GM21528 (cell line): ENCODE results near the gene CTCF.

ENCODE experiments used
- ATAC-seq: cut with Tn5 transposase; IDR thresholded peaks from one replicate; pipeline ENCODE4 v1.9.1; 2021; ENCODE audit warnings: mild to moderate bottlenecking, moderate library complexity; ENCODE audit not compliant: unreplicated experiment, low FRiP score

CTCF gene

GRCh38 chr16:67580202-67580601 is 17.9 kb downstream of the CTCF start:
- ATAC-seq: no peak

DNA sequence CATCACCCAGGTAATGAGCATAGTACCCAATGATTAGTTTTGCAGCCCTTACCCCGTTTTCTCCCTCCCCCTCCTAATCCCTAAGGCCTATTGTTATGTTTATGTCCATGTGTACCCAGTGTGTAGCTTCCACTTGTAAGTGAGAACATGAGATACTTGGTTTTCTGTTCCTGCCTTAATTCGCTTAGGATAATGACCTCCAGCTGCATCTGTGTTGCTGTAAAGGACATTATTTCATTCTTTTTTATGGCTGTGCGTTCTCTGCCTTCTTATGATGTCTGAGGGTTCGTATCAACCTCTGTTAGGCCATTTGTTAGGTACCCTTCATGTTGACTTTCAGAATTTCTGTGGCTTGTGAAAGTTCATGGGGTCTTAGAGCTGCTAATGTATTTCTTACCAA is 31.0 kb downstream of the CTCF start:
- ATAC-seq: no peak

GRCh38 chr16:67593701-67594100 is 31.4 kb downstream of the CTCF start:
- no peak for ATAC-seq

GRCh38 chr16:67594256-67594915 is 32.1 kb downstream of the CTCF start:
- ATAC-seq: no peak

DNA sequence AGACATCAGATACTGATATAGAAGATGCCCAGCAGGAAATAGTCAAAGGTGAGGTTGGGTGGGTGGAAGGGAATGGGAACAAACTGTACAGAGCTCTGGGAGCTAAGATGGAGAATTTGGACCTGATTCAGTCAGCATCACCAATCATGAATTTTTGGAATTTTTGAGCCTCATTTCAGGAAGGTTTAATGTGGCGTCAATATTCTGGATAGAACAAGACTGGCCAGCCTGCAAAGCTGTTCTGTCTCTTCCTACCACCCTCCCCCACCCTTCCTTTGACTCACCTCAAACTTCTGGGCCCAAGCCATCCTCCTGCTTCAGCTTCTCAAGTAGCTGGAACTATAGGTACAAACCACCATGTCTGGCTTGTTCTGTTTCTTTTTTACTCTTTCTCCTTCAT is 32.6 kb downstream of the CTCF start:
- ATAC-seq: no peak

DNA sequence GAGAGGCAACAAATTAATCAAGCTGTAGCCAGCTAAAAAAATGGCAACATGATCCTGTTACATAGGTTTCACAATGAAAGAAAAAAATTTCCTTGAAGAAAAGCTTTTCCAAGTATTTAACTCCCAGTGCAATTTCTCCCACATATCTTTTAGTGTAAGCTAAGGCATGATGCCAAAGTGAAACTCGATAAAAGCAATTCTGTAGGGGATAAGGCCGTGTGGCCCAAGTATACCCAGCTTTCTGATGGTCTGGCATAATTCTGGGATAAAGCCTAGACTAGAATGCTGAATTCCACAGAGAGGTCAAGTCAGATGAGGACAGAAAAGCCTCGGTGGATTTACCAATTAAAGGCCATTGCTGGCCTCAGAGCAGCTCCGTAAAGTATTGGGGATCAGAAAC is 36.2 kb downstream of the CTCF start:
- ATAC-seq: no peak

- ATAC-seq: no peak
Measured at GRCh38 chr16:67605641-67606040, 43.3 kb downstream of the CTCF start.

- no peak for ATAC-seq
Measured at GRCh38 chr16:67606632-67607031, 44.3 kb downstream of the CTCF start.

GRCh38 chr16:67608364-67608763 is 46.0 kb downstream of the CTCF start:
- ATAC-seq: no peak

GRCh38 chr16:67613808-67614207 is 51.5 kb downstream of the CTCF start:
- ATAC-seq: no peak

DNA sequence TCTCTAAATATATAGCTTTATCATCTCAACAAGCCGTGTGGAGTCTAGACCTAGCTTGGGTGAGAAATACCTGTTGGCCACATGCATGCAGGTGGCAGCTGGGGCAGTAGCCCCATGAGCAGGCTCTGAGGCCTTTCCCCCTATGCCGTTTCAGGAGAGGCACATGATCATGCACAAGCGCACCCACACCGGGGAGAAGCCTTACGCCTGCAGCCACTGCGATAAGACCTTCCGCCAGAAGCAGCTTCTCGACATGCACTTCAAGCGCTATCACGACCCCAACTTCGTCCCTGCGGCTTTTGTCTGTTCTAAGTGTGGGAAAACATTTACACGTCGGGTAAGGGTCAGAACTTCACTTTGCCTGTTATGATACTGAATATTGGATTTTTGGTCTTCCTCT is 65.9 kb downstream of the CTCF start:
- no peak for ATAC-seq

GRCh38 chr16:67632415-67633172 is 70.3 kb downstream of the CTCF start:
- no peak for ATAC-seq

DNA sequence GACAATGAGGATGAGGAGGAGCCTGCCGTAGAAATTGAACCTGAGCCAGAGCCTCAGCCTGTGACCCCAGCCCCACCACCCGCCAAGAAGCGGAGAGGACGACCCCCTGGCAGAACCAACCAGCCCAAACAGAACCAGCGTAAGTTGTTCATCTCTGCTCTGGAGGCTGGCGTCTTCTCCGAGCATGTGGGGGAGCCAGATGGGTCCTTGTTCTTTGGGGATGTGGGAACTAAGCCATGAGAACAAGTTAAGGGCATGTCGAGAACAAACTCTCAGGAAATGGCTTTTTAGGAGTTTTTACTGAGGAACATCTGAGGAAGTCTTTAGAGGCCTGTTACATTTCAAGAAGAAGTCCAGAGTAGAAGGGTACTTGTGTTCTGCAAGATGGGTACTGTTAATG is 74.4 kb downstream of the CTCF start:
- no peak for ATAC-seq

DNA sequence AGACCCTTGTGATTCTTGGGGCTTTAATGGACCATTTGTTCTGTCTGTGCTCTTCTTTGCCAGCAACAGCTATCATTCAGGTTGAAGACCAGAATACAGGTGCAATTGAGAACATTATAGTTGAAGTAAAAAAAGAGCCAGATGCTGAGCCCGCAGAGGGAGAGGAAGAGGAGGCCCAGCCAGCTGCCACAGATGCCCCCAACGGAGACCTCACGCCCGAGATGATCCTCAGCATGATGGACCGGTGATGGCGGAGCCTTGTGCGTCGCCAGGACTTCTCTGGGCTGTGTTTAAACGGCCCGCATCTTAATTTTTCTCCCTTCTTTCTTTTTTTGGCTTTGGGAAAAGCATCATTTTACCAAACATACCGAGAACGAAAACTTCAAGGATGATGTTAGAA is 75.3 kb downstream of the CTCF start:
- no peak for ATAC-seq

DNA sequence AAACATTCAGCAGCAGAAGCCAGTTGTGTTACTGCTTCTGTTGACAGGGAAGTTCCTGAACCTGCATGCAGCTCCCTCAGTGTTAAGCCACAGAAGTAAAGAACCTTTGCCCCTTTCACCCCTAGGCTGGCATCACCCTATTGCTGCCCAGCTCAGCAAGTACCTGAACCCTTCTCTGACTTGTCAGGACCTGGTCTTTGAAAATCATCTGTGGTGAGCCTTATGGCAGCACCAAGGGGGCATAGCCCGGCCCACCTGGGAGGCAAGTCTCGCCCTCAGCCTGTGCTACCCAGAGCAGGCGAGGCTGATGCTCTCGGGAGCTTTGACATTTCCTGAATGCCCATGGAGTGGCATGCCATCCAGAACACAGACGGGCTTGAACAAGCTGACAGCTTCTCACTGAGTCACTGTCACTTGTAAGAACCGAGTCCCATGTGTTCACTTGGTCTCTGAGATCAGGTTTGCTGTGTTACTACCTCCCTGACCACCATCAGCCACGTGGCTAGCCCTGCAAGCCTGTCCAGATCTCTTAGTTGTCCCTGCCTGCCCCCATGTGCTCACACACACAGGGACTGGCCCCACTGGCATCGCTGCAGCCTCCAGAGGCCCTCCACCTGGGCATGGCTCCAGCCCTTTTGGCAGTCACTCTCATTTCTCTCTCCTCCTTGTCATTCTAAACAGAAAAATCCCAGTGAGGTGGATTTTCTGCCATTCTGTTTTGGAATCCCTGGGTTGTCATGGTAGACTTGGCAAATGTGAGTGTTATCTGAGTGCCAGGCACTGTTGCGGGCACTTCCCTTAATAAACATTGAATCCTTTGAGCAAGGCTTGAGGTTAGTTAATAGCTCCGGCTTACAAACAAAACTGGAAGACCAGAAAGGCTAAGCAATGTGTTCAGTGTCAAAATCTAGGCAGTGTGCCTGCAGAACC is 79.7 kb downstream of the CTCF start:
- ATAC-seq: no peak

DNA sequence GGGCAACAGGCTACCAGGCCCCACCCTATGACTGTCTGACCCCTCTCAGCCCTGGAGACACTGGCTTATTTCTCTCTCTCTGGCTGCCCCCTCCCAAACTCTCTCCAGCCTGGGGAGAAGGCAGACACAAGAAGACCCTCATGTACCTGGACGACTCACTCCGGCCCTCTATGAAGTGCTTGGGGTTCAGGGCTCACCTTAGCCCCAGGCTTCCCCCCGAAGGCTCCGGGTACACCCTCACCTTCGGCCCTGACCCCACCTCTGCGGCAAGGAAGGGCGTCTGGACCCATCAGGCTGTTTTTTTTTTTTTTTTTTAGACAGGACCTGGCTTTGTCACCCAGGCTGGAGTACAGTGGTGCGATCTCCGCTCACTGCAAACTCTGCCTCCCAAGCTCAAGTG is 81.7 kb downstream of the CTCF start:
- ATAC-seq: no peak

DNA sequence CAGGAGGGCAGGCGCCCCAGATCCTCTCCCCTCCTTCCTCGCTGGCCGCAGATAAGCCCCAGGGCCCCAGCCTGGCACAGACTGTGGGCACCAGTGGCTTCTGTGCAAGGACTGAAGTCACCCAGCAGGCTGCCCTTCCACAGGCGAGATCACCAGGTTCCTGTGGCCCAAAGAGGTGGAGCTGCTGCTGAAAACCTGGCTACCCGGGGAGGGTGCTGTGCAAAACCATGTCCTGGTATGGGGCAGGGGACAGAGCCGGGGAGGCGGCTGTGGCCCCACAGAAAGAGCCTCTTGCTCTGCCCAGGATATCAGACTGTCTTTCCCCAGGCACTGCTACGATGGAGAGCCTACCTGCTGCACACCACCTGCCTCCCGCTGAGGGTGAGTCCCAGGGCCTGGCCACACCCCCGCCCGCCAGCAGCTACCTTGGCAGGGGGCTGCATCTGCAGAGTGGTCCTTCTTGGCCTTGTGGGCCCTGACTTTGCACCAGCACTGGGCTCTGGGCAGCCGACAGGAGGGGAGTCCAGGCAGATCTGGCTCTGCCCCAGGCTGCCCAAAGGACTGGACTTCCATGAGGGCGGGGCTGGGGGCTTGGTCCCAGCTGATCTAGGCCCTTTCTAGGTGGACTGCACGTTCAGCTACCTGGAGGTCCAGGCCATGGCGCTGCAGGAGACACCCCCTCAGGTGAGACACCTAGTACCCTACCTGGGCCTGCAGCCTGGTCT is 83.2 kb downstream of the CTCF start:
- ATAC-seq: no peak

DNA sequence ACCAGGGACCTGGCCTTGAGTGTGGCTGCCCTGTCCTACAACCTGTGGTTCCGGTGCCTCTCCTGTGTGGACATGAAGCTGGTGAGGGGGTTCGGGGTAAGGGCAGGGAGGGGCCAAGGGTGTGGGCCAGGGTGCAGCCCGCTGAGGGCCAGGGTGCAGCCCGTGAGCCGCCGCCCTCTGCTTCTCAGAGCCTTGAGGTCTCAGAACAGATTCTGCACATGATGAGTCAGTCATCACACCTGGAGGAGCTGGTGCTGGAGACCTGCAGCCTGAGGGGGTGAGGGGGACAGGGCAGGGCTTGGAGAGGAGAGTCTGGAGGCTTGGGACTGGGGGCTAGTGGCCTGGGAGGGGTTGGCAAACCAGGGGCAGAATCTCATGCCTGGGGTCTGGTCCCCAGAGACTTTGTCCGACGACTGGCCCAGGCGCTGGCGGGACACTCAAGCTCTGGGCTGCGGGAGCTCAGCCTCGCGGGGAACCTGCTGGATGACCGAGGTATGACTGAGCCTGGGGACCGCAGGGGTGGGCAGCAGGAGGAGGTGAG is 84.9 kb downstream of the CTCF start:
- no peak for ATAC-seq

GRCh38 chr16:67647681-67648080 is 85.4 kb downstream of the CTCF start:
- ATAC-seq: no peak

- no peak for ATAC-seq
Measured at GRCh38 chr16:67648088-67648763, 85.9 kb downstream of the CTCF start.
